Trophoblast cell (in vitro differentiated cells and primary cell): ENCODE results near the gene TAGLN2.

Experiments
- DNase-seq, 2 donors: peaks; one replicate each; pipeline ENCODE4 v3.0.0-alpha.2; 2016
- H2AFZ ChIP-seq: 2 replicates; pipeline ENCODE4 v1.6.1; 2013; ENCODE audit warnings: low read length, moderate library complexity, mild to moderate bottlenecking; ENCODE audit not compliant: insufficient read depth, poor library complexity
- H2AK5ac ChIP-seq: 2 replicates; pipeline ENCODE4 v1.6.1; 2013; ENCODE audit warnings: mild to moderate bottlenecking, low read length
- H2BK120ac ChIP-seq: 2 replicates; pipeline ENCODE4 v1.6.1; 2013; ENCODE audit warnings: low read length, mild to moderate bottlenecking, moderate library complexity; ENCODE audit not compliant: insufficient read depth, poor library complexity
- H2BK12ac ChIP-seq: 2 replicates; pipeline ENCODE4 v1.6.1; 2013; ENCODE audit warnings: mild to moderate bottlenecking, low read length, moderate library complexity
- H2BK5ac ChIP-seq: 2 replicates; pipeline ENCODE4 v1.6.1; 2013; ENCODE audit warnings: low read length, low read depth, moderate library complexity, mild to moderate bottlenecking; ENCODE audit not compliant: poor library complexity
- H3K14ac ChIP-seq: 2 replicates; pipeline ENCODE4 v1.6.1; 2013; ENCODE audit warnings: mild to moderate bottlenecking, low read length
- H3K18ac ChIP-seq: 2 replicates; pipeline ENCODE4 v1.6.1; 2013; ENCODE audit warnings: mild to moderate bottlenecking, low read length
- H3K23ac ChIP-seq: 2 replicates; pipeline ENCODE4 v1.6.1; 2013; ENCODE audit warnings: low read length
- H3K27ac ChIP-seq: 2 replicates; pipeline ENCODE4 v1.5.1; 2013; ENCODE audit warnings: low read depth, mild to moderate bottlenecking, inconsistent platforms, low read length, moderate library complexity
- H3K27me3 ChIP-seq: 2 replicates; pipeline ENCODE4 v1.6.1; 2013; ENCODE audit warnings: inconsistent platforms, mild to moderate bottlenecking, low read length, moderate library complexity; ENCODE audit not compliant: insufficient read depth
- H3K36me3 ChIP-seq, 2 experiments: 1 replicate in 1 of 2; 2 replicates in 1 of 2; pipeline ENCODE4 v1.6.1; 2013; ENCODE audit warnings: low read length in 2 of 2, mild to moderate bottlenecking in 2 of 2, moderate library complexity in 1 of 2; ENCODE audit not compliant: insufficient read depth in 2 of 2, control insufficient read depth in 1 of 2
- H3K4ac ChIP-seq: 2 replicates; pipeline ENCODE4 v1.6.1; 2013; ENCODE audit warnings: low read depth, mild to moderate bottlenecking, low read length, moderate library complexity
- H3K4me1 ChIP-seq, 2 experiments: 1 replicate in 1 of 2; 2 replicates in 1 of 2; pipeline ENCODE4 v1.6.1; 2013; ENCODE audit warnings: low read length in 2 of 2, mild to moderate bottlenecking in 2 of 2, moderate library complexity in 1 of 2; ENCODE audit not compliant: insufficient read depth in 2 of 2, control insufficient read depth in 1 of 2
- H3K4me2 ChIP-seq: 2 replicates; pipeline ENCODE4 v1.6.1; 2013; ENCODE audit warnings: inconsistent platforms, mild to moderate bottlenecking, low read length, moderate library complexity
- H3K4me3 ChIP-seq: 2 replicates; pipeline ENCODE4 v1.5.1; 2013; ENCODE audit warnings: mild to moderate bottlenecking, low read depth, low read length, inconsistent platforms
- H3K79me1 ChIP-seq: one replicate; pipeline ENCODE4 v1.6.1; 2013; ENCODE audit warnings: low read length
- H3K79me2 ChIP-seq: 2 replicates; pipeline ENCODE4 v1.6.1; 2013; ENCODE audit warnings: low read length, mild to moderate bottlenecking; ENCODE audit not compliant: control insufficient read depth, insufficient read depth, poor library complexity
- H3K9ac ChIP-seq: 2 replicates; pipeline ENCODE4 v1.6.1; 2013; ENCODE audit warnings: mild to moderate bottlenecking, low read length
- H3K9me3 ChIP-seq: 2 replicates; pipeline ENCODE4 v1.6.1; 2013; ENCODE audit warnings: low read depth, mild to moderate bottlenecking, control low read depth, inconsistent platforms, low read length; ENCODE audit not compliant: insufficient read depth
- H4K12ac ChIP-seq: 2 replicates; pipeline ENCODE4 v1.6.1; 2013; ENCODE audit warnings: low read depth, mild to moderate bottlenecking, low read length, moderate library complexity
- H4K8ac ChIP-seq: 2 replicates; pipeline ENCODE4 v1.6.1; 2013; ENCODE audit warnings: low read depth, mild to moderate bottlenecking, low read length, moderate library complexity
- H4K91ac ChIP-seq: one replicate; pipeline ENCODE4 v1.6.1; 2013; ENCODE audit warnings: low read depth, mild to moderate bottlenecking, low read length, moderate library complexity
- WGBS: extraction: QIAGEN DNeasy Blood & Tissue Kit; methylation state at CpG from one replicate; pipeline ENCODE4 v1.1.7; 2013; ENCODE audit warnings: missing lambda C conversion rate; ENCODE audit not compliant: insufficient read length, insufficient coverage; ENCODE audit errors: extremely low coverage; 5-methylcytosine and 5-hydroxymethylcytosine counted together

The TAGLN2 gene

GRCh38 chr1:159949123-159949522 is 23.8 kb upstream of the TAGLN2 start:
- Histone ChIP-seq H4K91ac (no peak overlapping the region), H3K14ac (no peak overlapping the region), H2BK12ac (no peak overlapping the region), H3K4me3 (no peak overlapping the region), H3K4me1 (peaks cover 5 to 9% of the 10 kb centered on the region in 2 experiments), H3K27ac (no peak overlapping the region), H3K4me2 (no peak overlapping the region), H3K18ac (no peak overlapping the region), H2BK5ac (no peak overlapping the region), H3K79me1 (no peaks in the 10 kb centered on the region), H3K36me3 (no peaks in the 10 kb centered on the region), H2BK120ac (no peak overlapping the region), H2AK5ac (no peak overlapping the region), H4K8ac (no peak overlapping the region), H4K12ac (no peak overlapping the region), H3K27me3 (no peaks in the 10 kb centered on the region), H3K79me2 (peaks cover 2% of the 10 kb centered on the region), H3K9me3 (peaks cover 2% of the 10 kb centered on the region), H3K9ac (no peak overlapping the region), H3K4ac (no peak overlapping the region), H3K23ac (no peak overlapping the region), H2AFZ (no peak overlapping the region)
- WGBS, result no CpG with 5 or more reads among the region's 6 CpGs
- no peak for DNase-seq

GRCh38 chr1:159947942-159948341 is 22.6 kb upstream of the TAGLN2 start:
- peaks cover 5 to 7% of the 10 kb centered on the region in 2 experiments for H3K4me1 ChIP-seq
- H3K79me2 ChIP-seq, result peaks cover 2% of the 10 kb centered on the region
- no peak overlapping the region for H2AK5ac ChIP-seq
- no peak overlapping the region for H3K18ac ChIP-seq
- no peak overlapping the region for H2BK12ac ChIP-seq
- no CpG with 5 or more reads among the region's 1 CpG for WGBS
- H3K27ac ChIP-seq, result no peak overlapping the region
- H3K4ac ChIP-seq, result no peak overlapping the region
- H4K8ac ChIP-seq, result no peak overlapping the region
- H3K14ac ChIP-seq, result no peak overlapping the region
- DNase-seq, result no peak
- no peak overlapping the region for H3K4me2 ChIP-seq
- no peak overlapping the region for H3K9ac ChIP-seq
- no peak overlapping the region for H4K91ac ChIP-seq
- no peak overlapping the region for H2BK5ac ChIP-seq
- H3K9me3 ChIP-seq, result no peaks in the 10 kb centered on the region
- H2AFZ ChIP-seq, result no peak overlapping the region
- no peaks in the 10 kb centered on the region for H3K79me1 ChIP-seq
- H2BK120ac ChIP-seq, result no peak overlapping the region
- H3K4me3 ChIP-seq, result no peak overlapping the region
- no peak overlapping the region for H4K12ac ChIP-seq
- no peaks in the 10 kb centered on the region for H3K36me3 ChIP-seq
- no peak overlapping the region for H3K23ac ChIP-seq
- no peaks in the 10 kb centered on the region for H3K27me3 ChIP-seq

GRCh38 chr1:159946242-159947187 is 21.2 kb upstream of the TAGLN2 start:
- Histone ChIP-seq H2BK12ac (no peak overlapping the region), H2BK120ac (no peak overlapping the region), H3K18ac (no peak overlapping the region), H4K8ac (peak overlapping the region; percentile 29), H3K79me2 (peaks cover 2% of the 10 kb centered on the region), H3K79me1 (no peaks in the 10 kb centered on the region), H3K36me3 (no peaks in the 10 kb centered on the region), H3K4ac (no peak overlapping the region), H3K9me3 (no peaks in the 10 kb centered on the region), H4K12ac (no peak overlapping the region), H2BK5ac (no peak overlapping the region), H2AFZ (peak overlapping the region; percentile 13), H4K91ac (no peak overlapping the region), H3K4me2 (peak overlapping the region; percentile 95), H3K27me3 (no peaks in the 10 kb centered on the region), H3K4me1 (peaks cover 5 to 7% of the 10 kb centered on the region in 2 experiments), H3K4me3 (no peak overlapping the region), H2AK5ac (no peak overlapping the region), H3K14ac (no peak overlapping the region), H3K9ac (no peak overlapping the region), H3K27ac (no peak overlapping the region), H3K23ac (no peak overlapping the region)
- no CpG with 5 or more reads among the region's 9 CpGs for WGBS
- DNase-seq, result no peak

- H4K91ac ChIP-seq, result peak within 1 kb of the TSS; percentile 50
- H3K79me2 ChIP-seq, result peaks cover 2% of the 10 kb centered on the region
- no peak within 1 kb of the TSS for H3K9ac ChIP-seq
- H2BK120ac ChIP-seq, result peak within 1 kb of the TSS; percentile 82
- no CpG with 5 or more reads among the region's 58 CpGs for WGBS
- H3K9me3 ChIP-seq, result no peaks in the 10 kb centered on the region
- H4K12ac ChIP-seq, result no peak within 1 kb of the TSS
- peak; percentile 40 to 74 for DNase-seq
- peak within 1 kb of the TSS; percentile 24 for H3K14ac ChIP-seq
- no peak within 1 kb of the TSS for H3K23ac ChIP-seq
- no peak within 1 kb of the TSS for H2AK5ac ChIP-seq
- peak within 1 kb of the TSS; percentile 80 for H3K18ac ChIP-seq
- H3K4me3 ChIP-seq, result peak within 1 kb of the TSS; percentile 70
- peak within 1 kb of the TSS; percentile 67 for H2BK5ac ChIP-seq
- peak within 1 kb of the TSS; percentile 68 for H4K8ac ChIP-seq
- H3K4me2 ChIP-seq, result peak within 1 kb of the TSS; percentile 95
- peak within 1 kb of the TSS; percentile 23 for H2BK12ac ChIP-seq
- peak within 1 kb of the TSS; percentile 89 for H2AFZ ChIP-seq
- peaks cover 5 to 9% of the 10 kb centered on the region in 2 experiments for H3K4me1 ChIP-seq
- no peaks in the 10 kb centered on the region for H3K27me3 ChIP-seq
- no peak within 1 kb of the TSS for H3K4ac ChIP-seq
- no peaks in the 10 kb centered on the region for H3K79me1 ChIP-seq
- H3K36me3 ChIP-seq, result no peaks in the 10 kb centered on the region
- H3K27ac ChIP-seq, result peak within 1 kb of the TSS; percentile 3
Measured at GRCh38 chr1:159945483-159946241, 20.4 kb upstream of the TAGLN2 start, which contains the start of gene IGSF9. IGSF9 (minus strand) TSS chr1:159945613; CDS start chr1:159943454, 2,159 bp downstream.
